ENCODE measurements around the gene CRKL.

The CRKL gene

DNA sequence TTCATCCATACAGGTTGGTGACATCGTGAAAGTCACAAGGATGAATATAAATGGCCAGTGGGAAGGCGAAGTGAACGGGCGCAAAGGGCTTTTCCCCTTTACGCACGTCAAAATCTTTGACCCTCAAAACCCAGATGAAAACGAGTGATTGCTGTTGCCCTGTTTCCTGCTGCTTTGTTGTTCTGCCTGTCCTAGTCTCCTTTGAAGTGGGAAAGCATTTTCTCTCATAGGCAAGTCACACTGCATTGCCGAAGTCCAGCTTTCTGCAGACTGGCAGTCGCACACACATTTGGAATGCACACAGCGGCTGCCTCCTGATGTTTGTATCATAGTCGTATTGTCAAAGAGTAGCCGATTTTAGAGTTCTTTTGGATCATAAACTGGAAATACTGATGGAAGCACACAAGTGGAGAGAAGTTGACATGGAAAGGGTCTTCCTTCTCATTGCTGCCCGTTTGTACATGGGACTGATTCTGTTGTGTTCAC, 32.5 kb downstream of the CRKL start:
- DNase-seq (ENCODE audit: low read depth): no peak
- no peak overlapping the region for H3K4me3 ChIP-seq (ENCODE audit: low read depth, low read length)
- TF ChIP-seq, protein P1, sequence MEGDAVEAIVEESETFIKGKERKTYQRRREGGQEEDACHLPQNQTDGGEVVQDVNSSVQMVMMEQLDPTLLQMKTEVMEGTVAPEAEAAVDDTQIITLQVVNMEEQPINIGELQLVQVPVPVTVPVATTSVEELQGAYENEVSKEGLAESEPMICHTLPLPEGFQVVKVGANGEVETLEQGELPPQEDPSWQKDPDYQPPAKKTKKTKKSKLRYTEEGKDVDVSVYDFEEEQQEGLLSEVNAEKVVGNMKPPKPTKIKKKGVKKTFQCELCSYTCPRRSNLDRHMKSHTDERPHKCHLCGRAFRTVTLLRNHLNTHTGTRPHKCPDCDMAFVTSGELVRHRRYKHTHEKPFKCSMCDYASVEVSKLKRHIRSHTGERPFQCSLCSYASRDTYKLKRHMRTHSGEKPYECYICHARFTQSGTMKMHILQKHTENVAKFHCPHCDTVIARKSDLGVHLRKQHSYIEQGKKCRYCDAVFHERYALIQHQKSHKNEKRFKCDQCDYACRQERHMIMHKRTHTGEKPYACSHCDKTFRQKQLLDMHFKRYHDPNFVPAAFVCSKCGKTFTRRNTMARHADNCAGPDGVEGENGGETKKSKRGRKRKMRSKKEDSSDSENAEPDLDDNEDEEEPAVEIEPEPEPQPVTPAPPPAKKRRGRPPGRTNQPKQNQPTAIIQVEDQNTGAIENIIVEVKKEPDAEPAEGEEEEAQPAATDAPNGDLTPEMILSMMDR (IDR thresholded peaks at IDR 0.05; ENCODE audit: insufficient read depth, low read depth, low read length, missing control alignments): no peak

DNA sequence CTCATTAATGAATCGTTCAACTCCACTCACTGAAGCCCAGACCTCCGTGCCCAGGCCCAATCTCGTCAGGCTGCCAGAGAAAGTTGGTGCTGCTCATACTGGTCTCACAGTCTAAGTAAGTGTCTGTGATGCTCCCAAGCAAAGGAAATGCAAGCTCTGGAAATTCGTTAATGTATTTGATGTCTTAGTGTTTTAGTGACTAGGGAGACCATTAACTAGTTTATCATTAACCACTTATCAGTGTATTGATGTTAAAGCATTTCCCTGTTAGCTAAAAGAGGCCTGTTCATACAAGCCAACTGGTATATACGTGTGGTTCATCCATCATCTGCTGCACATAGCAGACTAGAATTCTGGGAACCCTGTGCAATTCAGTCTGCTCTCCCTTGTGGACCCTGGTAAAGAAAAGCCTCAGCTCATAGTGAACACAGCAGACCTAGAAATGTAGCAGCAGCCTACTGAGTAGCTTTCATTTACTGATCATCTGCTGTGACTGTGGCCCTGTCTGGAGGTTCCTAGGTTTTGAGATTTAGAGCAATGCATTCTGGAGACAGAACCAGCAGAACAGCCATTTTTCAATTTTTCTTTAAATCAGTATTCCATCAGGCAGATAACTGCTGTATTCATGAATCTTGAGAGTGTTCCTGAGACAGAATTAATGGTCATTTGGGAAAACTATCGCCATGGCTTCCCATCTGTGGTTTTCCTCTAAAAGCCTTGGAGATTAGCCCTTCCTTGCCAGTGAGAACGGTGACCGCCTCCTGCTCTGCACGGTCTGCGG, 34.1 kb downstream of the CRKL start:
- no peak for DNase-seq (ENCODE audit: low read depth)
- TF ChIP-seq, protein P1 (IDR thresholded peaks at IDR 0.05; ENCODE audit: insufficient read depth, low read depth, low read length, missing control alignments): no peak
- no peak overlapping the region for H3K4me3 ChIP-seq (ENCODE audit: low read depth, low read length)

DNA sequence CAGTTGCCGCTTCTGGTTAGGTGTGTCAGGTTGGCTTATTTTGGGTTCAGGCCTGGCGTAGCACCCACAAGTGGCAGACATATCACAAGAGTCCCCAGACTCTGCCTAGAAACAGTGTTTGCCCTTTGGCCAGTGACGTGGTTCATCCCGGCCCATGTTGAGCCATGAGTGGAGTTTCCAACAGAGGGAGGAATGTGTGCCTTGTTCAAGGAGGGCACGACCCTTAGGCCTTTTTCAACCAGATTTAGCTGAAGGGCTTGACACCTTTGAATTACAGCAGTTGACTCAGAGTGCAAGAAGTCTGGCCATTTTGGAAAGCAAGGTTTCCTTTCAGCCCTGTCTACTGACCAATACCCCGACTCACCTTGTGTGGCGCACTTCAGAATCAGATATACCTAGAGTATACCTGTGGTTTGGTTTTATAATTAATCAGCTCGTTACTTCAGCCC, 34.7 kb downstream of the CRKL start:
- no peak for DNase-seq (ENCODE audit: low read depth)
- TF ChIP-seq, protein P1 (IDR thresholded peaks at IDR 0.05; ENCODE audit: insufficient read depth, low read depth, low read length, missing control alignments): no peak
- no peak overlapping the region for H3K4me3 ChIP-seq (ENCODE audit: low read depth, low read length)

DNA sequence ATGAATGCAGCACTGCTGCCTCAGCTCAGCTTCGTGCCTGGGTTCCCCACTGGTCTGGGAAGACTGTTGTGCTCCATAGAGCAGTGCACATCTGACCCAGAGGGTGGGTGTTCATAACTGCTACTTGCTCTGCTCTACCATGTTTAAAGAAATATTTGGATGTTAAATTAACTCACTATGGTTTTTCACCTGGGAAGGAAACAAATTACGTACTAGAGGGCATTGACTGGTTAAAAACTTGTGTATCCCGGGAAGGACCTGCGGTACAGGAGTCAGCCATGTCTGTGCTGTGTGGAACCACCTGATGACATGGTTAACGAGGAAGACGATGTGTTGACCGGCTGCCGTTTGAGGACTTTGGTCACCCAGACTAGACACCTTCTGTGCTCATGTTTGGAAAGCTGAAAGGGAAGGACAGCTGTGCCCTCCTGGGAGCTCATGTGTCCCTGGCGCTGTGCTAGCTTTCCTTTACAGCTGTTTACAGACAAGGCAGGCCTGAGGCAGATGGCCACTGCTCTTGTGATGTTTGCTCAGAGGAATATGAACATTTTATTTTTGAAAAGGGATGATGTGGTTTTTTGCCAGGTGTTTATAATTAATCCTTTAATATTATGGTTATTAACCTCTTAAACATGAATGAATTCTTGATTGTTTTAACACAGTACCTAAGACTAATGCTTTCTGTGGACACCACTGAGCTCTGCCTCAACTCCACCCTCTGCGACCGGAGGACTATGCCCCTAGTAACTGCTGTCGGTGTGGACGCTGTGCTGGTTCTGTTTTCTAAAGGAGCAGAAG, 35.5 kb downstream of the CRKL start:
- DNase-seq (ENCODE audit: low read depth): no peak
- H3K4me3 ChIP-seq (ENCODE audit: low read depth, low read length): no peak overlapping the region
- TF ChIP-seq, protein P1 (IDR thresholded peaks at IDR 0.05; ENCODE audit: insufficient read depth, low read depth, low read length, missing control alignments): no peak

DNA sequence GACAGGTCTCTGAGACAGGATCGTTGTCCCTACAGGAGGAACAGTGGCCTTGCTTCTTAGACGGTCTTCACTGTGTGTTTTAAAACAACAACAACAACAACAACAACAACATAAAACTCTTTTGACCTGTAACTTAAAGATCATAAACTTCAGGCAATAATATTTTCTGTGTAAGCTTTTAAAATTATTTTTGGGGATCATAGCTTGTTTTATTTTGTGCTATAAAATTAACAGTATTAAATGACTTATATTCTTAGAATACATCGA, 36.1 kb downstream of the CRKL start:
- no peak for DNase-seq (ENCODE audit: low read depth)
- TF ChIP-seq, protein P1 (IDR thresholded peaks at IDR 0.05; ENCODE audit: insufficient read depth, low read depth, low read length, missing control alignments): no peak
- H3K4me3 ChIP-seq (ENCODE audit: low read depth, low read length): no peak overlapping the region

DNA sequence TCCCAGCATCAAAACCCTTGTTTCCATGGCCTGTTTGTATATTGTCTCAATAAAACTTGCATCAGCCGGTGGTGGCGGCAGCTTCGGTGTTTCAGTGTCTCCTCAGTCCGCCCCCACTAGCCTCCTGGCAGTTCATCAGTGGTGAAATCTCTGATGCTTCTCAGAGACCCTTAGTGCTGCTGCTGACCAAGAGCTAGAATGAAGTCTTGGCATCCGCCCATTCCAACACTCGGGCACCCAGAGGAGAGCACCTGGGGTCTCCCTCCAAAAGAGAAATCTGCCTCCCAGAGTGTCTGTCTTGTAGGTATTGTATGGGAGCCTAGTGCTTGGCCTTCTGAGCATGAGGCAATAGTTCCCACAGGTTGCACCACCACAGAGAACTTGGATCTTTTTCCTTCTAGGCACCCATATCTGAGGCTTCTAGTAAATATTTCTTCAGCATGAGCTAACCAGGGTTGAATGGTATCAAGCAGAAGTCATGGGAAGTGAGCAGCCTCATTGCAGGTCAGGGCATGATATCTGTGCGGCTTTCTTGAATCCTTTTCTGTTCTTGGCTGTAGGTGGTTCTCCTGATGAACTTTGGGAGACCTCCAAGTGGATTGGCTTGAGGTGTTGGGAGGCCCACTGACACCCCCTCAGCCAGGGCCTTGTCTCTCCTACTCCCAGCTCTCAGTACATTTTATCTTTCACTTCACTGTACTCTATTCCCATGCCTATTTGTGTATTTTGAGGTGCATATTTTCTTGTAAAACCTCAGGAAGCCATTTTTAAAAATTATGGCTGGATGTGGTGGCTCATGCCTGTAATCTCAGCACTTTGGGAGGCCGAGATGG, 36.7 kb downstream of the CRKL start:
- no peak overlapping the region for H3K4me3 ChIP-seq (ENCODE audit: low read depth, low read length)
- no peak for DNase-seq (ENCODE audit: low read depth)
- TF ChIP-seq, protein P1 (IDR thresholded peaks at IDR 0.05; ENCODE audit: insufficient read depth, low read depth, low read length, missing control alignments): no peak
